Superior temporal gyrus (tissue), 1 donor: Measurements from ENCODE around the gene GJD2.
A peak's percentile ranks its signal among the peaks of the same experiment; 100 is the strongest.

Experiments
- DNase-seq: peaks from one replicate; pipeline ENCODE4 v3.0.0-alpha.2; 2016; ENCODE audit errors: extremely low spot score

The GJD2 gene

DNA sequence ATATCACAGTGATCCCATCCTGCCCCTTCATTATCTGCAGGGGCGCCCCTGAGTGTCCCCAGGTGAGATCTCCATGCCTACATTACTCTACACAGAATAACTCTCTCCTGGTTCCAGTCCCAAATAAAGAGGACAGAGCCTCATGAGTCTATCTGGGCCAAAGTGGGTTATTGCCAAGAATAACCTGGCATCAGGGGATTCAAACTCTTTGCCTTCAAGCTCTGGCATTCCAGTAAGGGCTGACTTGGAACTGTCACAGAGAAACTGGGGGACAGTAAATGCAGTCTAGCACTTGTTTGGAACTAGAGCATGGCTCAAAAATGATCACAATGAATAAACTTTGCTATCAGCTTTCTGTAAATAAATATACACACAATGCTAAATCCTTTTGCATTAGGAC is 30.3 kb downstream of the GJD2 start:
- DNase-seq: no peak

DNA sequence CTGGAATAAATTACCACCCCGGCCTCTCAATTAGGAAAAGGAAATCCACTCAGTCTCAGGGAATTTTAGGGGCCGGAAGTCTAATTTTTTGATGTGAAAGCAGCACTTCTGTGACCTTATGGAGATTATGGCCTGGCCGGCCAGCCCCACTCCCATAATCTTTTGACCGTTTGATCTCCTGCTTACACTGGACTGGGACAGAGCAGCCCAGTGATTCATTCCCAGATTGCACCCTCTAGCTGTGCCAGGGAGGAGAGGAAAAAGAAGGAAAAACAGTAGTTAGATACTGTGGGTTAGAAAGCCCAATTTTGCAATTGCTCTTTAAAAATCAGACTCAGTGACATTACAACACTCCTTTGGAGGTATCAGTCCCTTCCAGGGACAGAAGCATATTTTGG is 32.4 kb downstream of the GJD2 start:
- peak; percentile 62 for DNase-seq

DNA sequence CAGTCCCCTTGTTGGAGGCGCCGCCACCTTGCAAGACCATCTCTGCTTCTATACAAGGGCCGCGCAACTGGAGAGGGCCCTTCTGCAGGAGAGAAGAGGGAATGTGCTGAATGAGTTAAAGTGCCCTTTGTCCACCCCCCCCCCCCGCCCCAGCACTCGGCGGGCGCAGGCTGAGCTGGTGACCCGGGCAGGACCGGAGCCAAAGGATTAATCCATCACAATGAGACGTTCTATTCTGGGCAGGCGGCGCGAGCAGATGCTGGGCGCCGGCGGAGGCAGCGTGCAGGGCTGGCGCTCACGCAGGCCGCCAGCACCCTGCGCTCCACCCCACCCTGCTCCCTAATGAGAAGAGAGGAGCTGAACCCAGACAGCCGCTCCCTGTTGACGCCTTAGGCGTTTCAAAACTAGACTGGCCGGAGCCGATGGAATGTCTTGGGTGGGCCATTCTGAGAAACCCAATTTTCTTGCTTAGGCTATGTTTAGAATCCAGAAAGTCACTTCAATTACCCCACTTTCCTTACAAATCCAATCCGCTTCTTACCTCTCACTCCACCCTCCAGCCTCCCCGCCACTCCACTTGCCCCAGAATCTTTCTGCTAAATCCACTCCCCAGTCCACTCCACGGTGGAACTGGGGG is 32.9 kb downstream of the GJD2 start:
- DNase-seq: peak; percentile 71

DNA sequence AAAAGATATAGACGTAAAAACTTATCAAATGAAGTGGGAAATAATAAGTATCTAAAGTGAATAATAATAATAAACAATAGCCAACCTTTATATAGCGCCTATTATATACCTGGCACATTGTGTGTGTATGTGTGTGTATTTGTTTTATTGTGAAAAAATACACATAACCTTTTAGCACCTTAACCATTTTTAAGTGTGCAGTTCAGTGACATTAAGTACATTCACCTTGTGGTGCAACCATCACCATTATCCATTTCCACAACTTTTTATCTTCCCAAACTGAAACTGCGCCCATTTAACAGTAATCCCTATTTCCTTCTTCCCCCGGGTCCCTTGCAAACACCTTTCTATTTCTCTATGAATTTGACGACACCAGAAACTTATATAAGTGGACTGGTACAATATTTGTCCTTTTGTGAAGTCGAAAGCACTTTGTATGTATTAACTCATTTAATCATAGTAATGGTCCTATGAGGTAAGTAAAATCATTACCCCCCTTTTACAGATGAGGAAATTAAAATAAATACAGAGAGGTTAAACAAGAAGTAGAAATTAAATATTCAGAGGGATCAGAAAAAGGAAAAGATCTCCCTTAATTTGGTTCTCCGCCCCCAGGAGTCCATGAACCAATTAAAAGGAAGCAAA is 33.5 kb downstream of the GJD2 start:
- peak; percentile 28 for DNase-seq

- DNase-seq: no peak
These were observed 35.1 kb downstream of the GJD2 start for GRCh38 chr15:34719695-34720094.

GRCh38 chr15:34718681-34719665 is 35.8 kb downstream of the GJD2 start:
- DNase-seq: no peak

GRCh38 chr15:34717729-34718128 is 37.1 kb downstream of the GJD2 start:
- DNase-seq: no peak

GRCh38 chr15:34716111-34716510 is 38.7 kb downstream of the GJD2 start:
- DNase-seq: no peak

GRCh38 chr15:34714476-34715121 is 40.2 kb downstream of the GJD2 start:
- DNase-seq: no peak

GRCh38 chr15:34713635-34714034 is 41.2 kb downstream of the GJD2 start:
- DNase-seq: no peak

DNA sequence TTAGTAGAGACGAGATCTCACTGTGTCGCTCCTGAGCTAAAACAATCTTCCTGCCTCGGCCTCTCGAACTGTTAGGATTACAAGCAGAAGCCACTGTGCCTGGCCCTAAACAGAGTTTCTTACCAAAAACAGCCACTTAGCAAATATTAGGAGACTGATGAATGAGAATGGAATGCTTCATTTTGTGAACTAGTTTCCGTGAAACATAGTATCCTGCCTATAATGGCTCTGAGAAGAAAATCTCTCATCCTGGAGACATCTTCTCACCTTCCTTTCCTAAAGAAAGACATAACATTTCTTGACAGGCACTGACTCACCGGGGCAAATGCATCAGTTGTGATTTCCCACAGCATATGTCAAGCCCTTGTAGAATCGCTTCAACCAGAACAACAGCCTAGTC is 44.9 kb downstream of the GJD2 start:
- no peak for DNase-seq

GRCh38 chr15:34708422-34708821 is 46.4 kb downstream of the GJD2 start:
- peak; percentile 86 for DNase-seq

GRCh38 chr15:34701536-34701935 is 53.3 kb downstream of the GJD2 start:
- no peak for DNase-seq
